K562 (cell line): ENCODE measurements around the gene GAPDHS.

Experiments used
- BHLHE40 ChIP-seq: IDR thresholded peaks from 2 replicates; pipeline ENCODE4 v1.6.1; 2011; ENCODE audit warnings: low read length, improper control_type of control experiment
- CBX2 ChIP-seq: fragments of 200-600 bp; sonication (generic); IDR thresholded peaks from one replicate; pipeline ENCODE4 v1.6.1; 2012; ENCODE audit warnings: mild to moderate bottlenecking, low read length, inconsistent platforms; ENCODE audit not compliant: insufficient read depth, poor library complexity, severe bottlenecking
- JUND ChIP-seq, 2 experiments: IDR thresholded peaks; 2 replicates in 1 of 2; 3 replicates in 1 of 2; pipeline ENCODE4 v1.6.1; 2011; ENCODE audit warnings: borderline replicate concordance in 2 of 2, low read depth in 2 of 2, low read length in 2 of 2, improper control_type of control experiment in 1 of 2, missing biosample characterization in 1 of 2, missing genetic modification characterization in 1 of 2, missing genetic modification reagents in 1 of 2
- KLF1 ChIP-seq: fragments of 450-650 bp; IDR thresholded peaks from 2 replicates; pipeline ENCODE4 v1.6.1; 2016; ENCODE audit warnings: missing genetic modification characterization, missing compliant biosample characterization
- RB1 ChIP-seq: fragments of 450-650 bp; IDR thresholded peaks from 2 replicates; pipeline ENCODE4 v1.6.1; 2017; ENCODE audit warnings: low read depth, mild to moderate bottlenecking
- RBBP5 ChIP-seq: fragments of 200-600 bp; sonication (generic); IDR thresholded peaks from 2 replicates; pipeline ENCODE4 v1.6.1; 2012; ENCODE audit warnings: borderline replicate concordance, mild to moderate bottlenecking, low read length, control low read depth, inconsistent platforms; ENCODE audit not compliant: insufficient read depth, poor library complexity, severe bottlenecking
- YY1 ChIP-seq, 3 experiments: IDR thresholded peaks; 2 replicates each; pipeline ENCODE4 v1.6.1; 2011; ENCODE audit warnings: low read length in 2 of 3, mild to moderate bottlenecking in 2 of 3, moderate library complexity in 2 of 3, borderline replicate concordance in 1 of 3, control low read depth in 1 of 3, low read depth in 1 of 3; ENCODE audit not compliant: insufficient read depth in 3 of 3, insufficient replicate concordance in 2 of 3, control insufficient read depth in 1 of 3, insufficient read length in 1 of 3; ENCODE audit errors: extremely low read depth in 1 of 3
- ZFP30 ChIP-seq: fragments of 250-450 bp; sonication (Bioruptor Pico); IDR thresholded peaks from 2 replicates; pipeline ENCODE4 v1.8.0; 2022; ENCODE audit warnings: moderate library complexity, mild to moderate bottlenecking, inconsistent platforms, borderline replicate concordance
- ZNF431 ChIP-seq: sonication (generic); formaldehyde crosslinking; IDR thresholded peaks from 2 replicates; pipeline ENCODE4 v1.8.0; 2022; ENCODE audit warnings: mild to moderate bottlenecking, missing genetic modification reagents
- TF ChIP-seq, protein P1 (sequence below), 3 experiments: IDR thresholded peaks in 2 of 3; conservative IDR thresholded peaks in 1 of 3; 2 replicates each; pipeline ENCODE4 v1.5.1; 2011 to 2012; ENCODE audit warnings: low read length in 3 of 3, mild to moderate bottlenecking in 3 of 3, control low read depth in 2 of 3, improper control_type of control experiment in 1 of 3, inconsistent platforms in 1 of 3, low read depth in 1 of 3, mixed read lengths in 1 of 3, moderate library complexity in 1 of 3; ENCODE audit not compliant: insufficient read depth in 2 of 3

DNA sequence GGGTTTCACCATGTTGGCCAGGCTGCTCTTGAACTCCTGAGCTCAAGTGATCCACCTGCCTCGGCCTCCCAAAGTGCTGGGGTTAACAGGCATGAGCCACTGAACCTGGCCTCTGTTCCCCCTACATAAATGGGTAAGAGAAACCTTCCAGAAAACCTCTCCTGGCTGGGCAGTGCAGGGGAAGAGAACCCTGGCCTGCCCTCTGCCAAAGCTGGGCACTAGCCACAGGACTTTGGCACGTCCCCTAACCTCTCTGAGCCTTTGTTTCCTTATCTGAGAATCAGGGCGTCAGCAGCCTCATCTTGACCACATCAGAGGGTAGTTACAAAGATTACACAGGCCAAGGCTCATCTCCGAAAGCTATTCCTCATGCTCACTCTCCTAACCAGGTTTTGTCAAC, 7.4 kb upstream of the GAPDHS start:
- no peak for TF ChIP-seq KLF1
- no peak for TF ChIP-seq CBX2
- no peak for TF ChIP-seq JUND (IDR thresholded peaks at IDR 0.05; ENCODE audit: borderline replicate concordance, low read depth, low read length)
- TF ChIP-seq JUND (tag; IDR thresholded peaks at IDR 0.05; ENCODE audit: borderline replicate concordance, low read depth, low read length), result no peak
- no peak for TF ChIP-seq RB1
- TF ChIP-seq, protein P1, sequence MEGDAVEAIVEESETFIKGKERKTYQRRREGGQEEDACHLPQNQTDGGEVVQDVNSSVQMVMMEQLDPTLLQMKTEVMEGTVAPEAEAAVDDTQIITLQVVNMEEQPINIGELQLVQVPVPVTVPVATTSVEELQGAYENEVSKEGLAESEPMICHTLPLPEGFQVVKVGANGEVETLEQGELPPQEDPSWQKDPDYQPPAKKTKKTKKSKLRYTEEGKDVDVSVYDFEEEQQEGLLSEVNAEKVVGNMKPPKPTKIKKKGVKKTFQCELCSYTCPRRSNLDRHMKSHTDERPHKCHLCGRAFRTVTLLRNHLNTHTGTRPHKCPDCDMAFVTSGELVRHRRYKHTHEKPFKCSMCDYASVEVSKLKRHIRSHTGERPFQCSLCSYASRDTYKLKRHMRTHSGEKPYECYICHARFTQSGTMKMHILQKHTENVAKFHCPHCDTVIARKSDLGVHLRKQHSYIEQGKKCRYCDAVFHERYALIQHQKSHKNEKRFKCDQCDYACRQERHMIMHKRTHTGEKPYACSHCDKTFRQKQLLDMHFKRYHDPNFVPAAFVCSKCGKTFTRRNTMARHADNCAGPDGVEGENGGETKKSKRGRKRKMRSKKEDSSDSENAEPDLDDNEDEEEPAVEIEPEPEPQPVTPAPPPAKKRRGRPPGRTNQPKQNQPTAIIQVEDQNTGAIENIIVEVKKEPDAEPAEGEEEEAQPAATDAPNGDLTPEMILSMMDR (IDR thresholded peaks at IDR 0.05 in 2 of 3, conservative IDR thresholded peaks at IDR 0.05 in 1 of 3; ENCODE audit: insufficient read depth in 2 of 3, low read depth in 1 of 3, low read length in 3 of 3), result no peak
- TF ChIP-seq ZFP30, result no peak
- TF ChIP-seq YY1 (IDR thresholded peaks at IDR 0.05; ENCODE audit: borderline replicate concordance in 1 of 3, control insufficient read depth in 1 of 3, extremely low read depth in 1 of 3, insufficient read depth in 3 of 3, insufficient read length in 1 of 3, insufficient replicate concordance in 2 of 3, low read depth in 1 of 3, low read length in 2 of 3), result no peak
- TF ChIP-seq BHLHE40, result no peak
- no peak for TF ChIP-seq RBBP5
- no peak for TF ChIP-seq ZNF431
